ENCODE data around the gene UBAC2. TPM values are rescaled to one million over a fixed set of nuclear protein-coding genes. Genes with fewer than 3 reads are reported as not detected.
"Not testable (repeated sequence)": the region's sequence is repeated elsewhere in the genome, so short reads cannot be mapped to it uniquely, and the experiment has no call there.

Gene UBAC2
- total RNA-seq, 2 experiments from 2014 or later: 43.4 to 44.9 TPM

DNA sequence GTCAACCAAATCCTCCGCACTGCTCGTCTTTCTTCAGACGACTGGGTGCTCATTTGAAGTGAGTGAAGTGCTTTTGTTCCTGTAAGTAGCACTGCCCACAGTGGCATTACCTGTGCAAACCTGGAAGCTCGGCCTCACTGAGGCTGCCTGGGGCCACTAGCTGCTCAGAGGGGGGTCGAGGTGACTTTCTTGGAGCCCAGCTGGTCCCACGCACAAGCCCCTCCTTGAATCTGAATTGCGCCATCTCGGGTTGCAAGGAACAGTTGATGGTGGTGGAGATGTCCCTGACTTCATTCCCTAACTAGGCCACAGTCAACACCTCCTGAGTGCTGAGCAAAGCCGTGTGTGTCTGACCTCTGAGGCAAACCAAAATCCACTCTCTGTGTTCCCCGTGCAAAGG, 185.8 kb downstream of the UBAC2 start:
- Mint-ChIP-seq H3K4me1 (ENCODE audit: low read depth) (peaks cover 76% of the 10 kb centered on the region), H3K4me3 (no peak overlapping the region), H3K27me3 (ENCODE audit: low read depth) (no peaks in the 10 kb centered on the region), H3K36me3 (ENCODE audit: low read depth) (peaks cover 18% of the 10 kb centered on the region), H3K9me3 (no peaks in the 10 kb centered on the region), H3K27ac (peak overlapping the region; percentile 43)
- CTCF ChIA-PET: interaction anchor here (0.7 to 16.7 kb wide), 25 partner anchors 11 to 213 kb away, joined by 3 to 288 read pairs (median 6); partner anchors contain the start of gene GPR183
- DNase-seq: no peak
- intact Hi-C loops (cut with micrococcal nuclease): no loop called here

DNA sequence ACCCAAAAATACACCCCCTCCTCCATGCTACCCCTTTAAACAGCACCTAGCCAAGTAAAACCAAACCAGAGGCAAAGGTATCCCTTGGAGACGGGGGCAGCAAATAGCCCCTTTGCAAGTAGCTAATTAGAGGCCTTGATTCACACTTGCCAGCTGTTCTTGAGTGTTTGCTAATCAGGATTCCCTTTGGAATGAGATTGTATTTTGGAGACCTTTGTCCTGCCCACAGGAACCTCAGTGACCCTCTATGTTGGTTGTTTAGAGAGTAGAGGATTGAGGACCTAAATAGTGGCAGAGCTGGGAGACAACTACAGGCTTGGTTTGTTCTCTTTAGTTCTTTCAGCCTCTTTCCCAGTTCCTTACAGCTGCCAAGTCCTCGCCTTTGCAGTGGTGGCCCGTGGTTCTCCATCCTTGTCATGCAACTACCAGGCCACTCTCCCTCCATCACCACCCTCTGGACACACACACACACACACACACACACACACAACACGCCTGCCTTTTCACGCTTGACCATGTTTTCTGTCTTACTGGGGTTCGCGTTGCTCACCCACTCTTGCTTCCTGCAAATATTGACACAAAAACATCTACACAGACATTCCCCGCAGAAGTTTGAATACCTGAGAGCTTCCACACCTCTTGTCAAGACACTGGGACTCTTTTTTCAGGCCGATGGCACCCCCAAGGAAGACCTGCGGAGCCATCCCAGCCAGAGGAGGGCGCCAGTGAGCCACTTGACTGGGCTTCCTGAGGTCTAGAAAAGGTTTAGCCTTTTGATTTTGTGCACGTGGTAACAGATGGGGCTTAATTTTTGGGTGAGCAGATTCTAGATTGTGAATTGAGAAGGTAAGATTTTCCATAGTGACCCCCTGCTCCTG, 186.5 kb downstream of the UBAC2 start:
- H3K4me1 Mint-ChIP-seq (ENCODE audit: low read depth): peaks cover 72% of the 10 kb centered on the region

DNA sequence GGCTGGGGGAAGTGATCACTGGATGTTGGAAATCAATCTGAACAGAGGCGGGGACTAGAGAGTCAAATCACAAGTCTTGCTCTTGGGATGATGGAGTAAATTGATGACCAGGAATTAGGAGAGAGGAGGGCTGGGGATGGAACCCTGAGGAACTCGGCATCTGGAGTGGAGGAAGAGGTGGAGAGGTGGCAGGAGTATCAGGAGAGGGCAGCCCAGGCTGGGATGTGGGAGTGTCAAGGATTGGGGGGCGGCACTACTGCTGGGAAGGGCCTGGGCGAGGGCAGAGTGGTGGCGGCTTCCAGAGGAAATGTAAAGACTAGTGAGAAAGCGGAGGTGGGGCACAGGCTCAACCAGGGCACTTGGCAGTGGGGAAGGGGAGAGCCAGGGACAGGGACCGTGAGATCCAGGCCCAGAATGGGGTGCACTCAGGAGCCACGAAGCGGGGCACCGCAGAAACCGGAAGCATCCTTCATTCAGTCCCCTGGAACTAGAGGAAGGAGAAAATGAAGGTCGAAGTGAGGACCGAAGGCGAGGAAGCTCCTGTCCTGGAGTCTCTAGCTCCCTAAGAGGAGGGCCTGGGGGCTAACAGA, 187.8 kb downstream of the UBAC2 start:
- Mint-ChIP-seq H3K4me1 (ENCODE audit: low read depth) (peaks cover 59% of the 10 kb centered on the region), H3K27me3 (ENCODE audit: low read depth) (no peaks in the 10 kb centered on the region), H3K4me3 (no peak overlapping the region), H3K27ac (peak overlapping the region; percentile 85), H3K36me3 (ENCODE audit: low read depth) (peaks cover 18% of the 10 kb centered on the region), H3K9me3 (no peaks in the 10 kb centered on the region)
- CTCF ChIA-PET: interaction anchor here (0.6 to 16.7 kb wide), 21 partner anchors 9 to 582 kb away, joined by 3 to 288 read pairs (median 8); no protein-coding TSS in a partner anchor
- no peak for DNase-seq
- intact Hi-C loops (cut with micrococcal nuclease): no loop called here

More for the DNA sequence above, 186.5 kb downstream of the UBAC2 start:
- Mint-ChIP-seq H3K4me3 (no peak overlapping the region), H3K27ac (peak overlapping the region; percentile 85), H3K9me3 (no peaks in the 10 kb centered on the region), H3K36me3 (ENCODE audit: low read depth) (peaks cover 18% of the 10 kb centered on the region), H3K27me3 (ENCODE audit: low read depth) (no peaks in the 10 kb centered on the region)
- peak; percentile 96 for DNase-seq
- intact Hi-C loops (cut with micrococcal nuclease): loop anchor here (1.0 kb wide), 5 partner anchors 29 to 211 kb away; no protein-coding TSS in a partner anchor
- CTCF ChIA-PET: interaction anchor here (0.6 to 16.7 kb wide), 41 partner anchors 10 to 1481 kb away, joined by 3 to 288 read pairs (median 5); partner anchors contain the start of genes CLYBL and GPR183

DNA sequence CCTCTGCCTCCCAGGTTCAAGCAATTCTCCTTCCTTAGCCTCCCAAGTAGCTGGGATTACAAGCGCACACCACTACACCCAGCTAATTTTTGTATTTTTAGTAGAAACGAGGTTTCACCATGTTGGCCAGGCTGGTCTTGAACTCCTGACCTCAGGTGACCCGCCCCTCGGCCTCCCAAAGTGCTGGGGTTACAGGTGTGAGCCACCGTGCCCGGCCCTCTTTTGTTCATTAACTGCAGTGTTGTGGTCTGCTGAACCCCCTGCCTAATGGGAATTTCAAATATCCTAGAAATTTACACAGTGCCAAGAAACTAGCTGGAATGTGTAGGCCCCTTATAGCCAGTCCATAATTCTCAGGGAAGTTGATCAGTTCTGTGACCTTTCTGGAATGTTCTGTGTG, 188.4 kb downstream of the UBAC2 start:
- CTCF ChIA-PET: interaction anchor here (0.6 to 16.7 kb wide), 11 partner anchors 14 to 583 kb away, joined by 4 to 288 read pairs (median 25); no protein-coding TSS in a partner anchor
- H3K4me3 Mint-ChIP-seq; H3K9me3 Mint-ChIP-seq; DNase-seq; intact Hi-C loops (cut with micrococcal nuclease); H3K27me3 Mint-ChIP-seq (ENCODE audit: low read depth): not testable (repeated sequence)
- Mint-ChIP-seq H3K4me1 (ENCODE audit: low read depth) (peaks cover 56% of the 10 kb centered on the region), H3K27ac (peak overlapping the region; percentile 65), H3K36me3 (ENCODE audit: low read depth) (peaks cover 18% of the 10 kb centered on the region)

DNA sequence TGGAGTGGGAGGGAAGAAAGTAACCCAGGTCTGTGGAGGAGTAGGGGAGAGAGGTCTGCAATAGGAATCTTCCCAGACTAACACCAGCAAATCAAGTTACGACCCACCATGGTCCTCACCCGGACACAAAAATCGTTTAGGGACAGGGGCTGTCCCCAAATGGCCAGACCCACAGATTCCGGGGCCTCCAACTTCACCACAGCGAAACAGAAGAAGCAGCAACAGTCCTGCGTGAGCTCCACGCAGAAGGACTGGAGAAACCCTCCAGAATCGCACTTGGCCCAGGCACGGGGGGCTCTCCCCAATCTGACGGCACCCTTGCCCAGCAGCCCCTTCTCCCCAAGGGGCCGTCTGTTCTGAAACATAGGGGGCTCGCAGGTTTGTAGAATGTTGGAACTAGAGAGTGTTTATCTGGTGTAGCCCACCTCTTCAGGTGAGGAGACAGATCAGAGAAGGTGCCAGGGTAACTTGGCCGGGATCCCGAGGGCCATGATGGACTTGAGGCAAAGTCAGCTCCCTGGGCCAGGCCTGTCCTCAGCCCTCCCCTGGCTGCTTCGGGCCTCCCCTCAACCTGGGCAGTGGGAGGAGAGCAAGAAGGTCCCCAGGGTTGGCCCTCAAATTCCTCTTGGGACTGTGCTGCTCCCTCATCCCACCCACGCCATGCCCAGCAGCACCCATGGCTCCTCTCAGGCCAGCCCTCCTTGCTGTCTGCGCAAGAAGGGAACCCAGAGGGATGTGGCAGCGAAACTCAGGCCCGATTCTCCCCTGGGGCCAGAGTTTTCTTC, 189.1 kb downstream of the UBAC2 start:
- Mint-ChIP-seq H3K9me3 (no peaks in the 10 kb centered on the region), H3K27ac (peak overlapping the region; percentile 65), H3K4me1 (ENCODE audit: low read depth) (peaks cover 53% of the 10 kb centered on the region), H3K36me3 (ENCODE audit: low read depth) (peaks cover 18% of the 10 kb centered on the region), H3K27me3 (ENCODE audit: low read depth) (no peaks in the 10 kb centered on the region), H3K4me3 (no peak overlapping the region)
- CTCF ChIA-PET: interaction anchor here (1.1 to 16.7 kb wide), 9 partner anchors 15 to 213 kb away, joined by 3 to 288 read pairs (median 28); no protein-coding TSS in a partner anchor
- intact Hi-C loops (cut with micrococcal nuclease): no loop called here
- no peak for DNase-seq

DNA sequence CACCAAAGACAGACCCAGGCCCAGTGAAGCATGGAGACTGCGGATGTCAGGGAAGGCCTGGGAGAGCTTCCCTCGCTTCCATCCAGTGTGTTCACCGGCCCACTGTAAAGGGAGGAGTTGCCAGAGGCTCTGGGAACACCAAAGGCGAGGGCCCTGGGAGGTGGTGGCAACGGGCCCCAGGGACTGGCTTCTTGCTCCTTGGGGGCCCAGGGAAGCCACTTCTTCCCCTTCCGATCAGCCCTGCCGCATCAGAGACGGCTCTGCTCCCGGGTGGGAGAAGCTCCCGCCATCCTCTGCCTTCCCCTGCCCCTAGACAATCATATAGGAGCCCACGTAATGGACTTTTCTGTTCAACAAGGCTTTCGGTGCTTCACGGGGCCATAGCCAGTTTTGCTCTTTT, 189.9 kb downstream of the UBAC2 start:
- Mint-ChIP-seq H3K4me3 (no peak overlapping the region), H3K27me3 (ENCODE audit: low read depth) (no peaks in the 10 kb centered on the region), H3K27ac (no peak overlapping the region), H3K36me3 (ENCODE audit: low read depth) (peaks cover 13% of the 10 kb centered on the region), H3K4me1 (ENCODE audit: low read depth) (peaks cover 46% of the 10 kb centered on the region), H3K9me3 (no peaks in the 10 kb centered on the region)
- intact Hi-C loops (cut with micrococcal nuclease): no loop called here
- CTCF ChIA-PET: interaction anchor here (1.1 to 16.7 kb wide), 3 partner anchors 45 to 214 kb away, joined by 3 to 288 read pairs (median 25); no protein-coding TSS in a partner anchor
- no peak for DNase-seq

DNA sequence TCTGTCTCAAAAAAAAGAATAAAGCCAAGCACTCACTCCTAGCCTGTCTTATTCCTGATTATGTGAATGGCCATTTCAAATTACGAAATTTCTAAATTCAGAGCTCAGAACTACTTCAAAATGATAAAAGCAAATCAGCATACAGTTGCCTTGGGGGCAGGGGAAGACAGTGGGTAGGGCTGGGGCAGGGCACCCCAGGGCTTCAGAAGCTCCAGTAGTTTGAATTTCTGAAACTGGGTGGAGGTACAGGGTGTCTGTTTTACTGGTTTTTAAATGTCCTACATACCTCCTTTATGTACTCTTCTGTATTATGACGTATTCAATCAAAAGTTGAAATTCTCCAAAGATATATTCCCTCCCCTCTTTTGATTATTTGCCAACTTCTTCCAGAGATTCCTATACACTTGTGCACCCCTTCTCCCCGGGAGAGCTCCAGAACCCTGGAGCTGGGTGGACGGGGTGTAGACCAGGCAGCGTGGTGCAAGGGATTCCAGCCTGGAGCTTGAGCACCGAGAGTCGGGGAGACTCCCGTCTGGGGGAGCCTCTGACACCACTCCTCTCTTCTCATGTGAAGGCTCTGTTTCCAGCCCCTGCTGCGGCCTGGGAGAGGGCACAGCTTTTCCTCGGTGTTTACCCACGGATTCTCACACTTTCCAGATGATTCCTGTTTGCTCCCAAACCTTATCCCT, 191.3 kb downstream of the UBAC2 start:
- H3K36me3 Mint-ChIP-seq (ENCODE audit: low read depth): peaks cover 6% of the 10 kb centered on the region
- H3K4me3 Mint-ChIP-seq: no peak overlapping the region
- CTCF ChIA-PET: interaction anchor here (0.8 to 16.7 kb wide), 4 partner anchors 13 to 216 kb away, joined by 3 to 288 read pairs (median 3); no protein-coding TSS in a partner anchor
- no peaks in the 10 kb centered on the region for H3K27me3 Mint-ChIP-seq (ENCODE audit: low read depth)
- intact Hi-C loops (cut with micrococcal nuclease): no loop called here
- H3K27ac Mint-ChIP-seq: no peak overlapping the region
- no peaks in the 10 kb centered on the region for H3K9me3 Mint-ChIP-seq
- H3K4me1 Mint-ChIP-seq (ENCODE audit: low read depth): peaks cover 32% of the 10 kb centered on the region
- no peak for DNase-seq

DNA sequence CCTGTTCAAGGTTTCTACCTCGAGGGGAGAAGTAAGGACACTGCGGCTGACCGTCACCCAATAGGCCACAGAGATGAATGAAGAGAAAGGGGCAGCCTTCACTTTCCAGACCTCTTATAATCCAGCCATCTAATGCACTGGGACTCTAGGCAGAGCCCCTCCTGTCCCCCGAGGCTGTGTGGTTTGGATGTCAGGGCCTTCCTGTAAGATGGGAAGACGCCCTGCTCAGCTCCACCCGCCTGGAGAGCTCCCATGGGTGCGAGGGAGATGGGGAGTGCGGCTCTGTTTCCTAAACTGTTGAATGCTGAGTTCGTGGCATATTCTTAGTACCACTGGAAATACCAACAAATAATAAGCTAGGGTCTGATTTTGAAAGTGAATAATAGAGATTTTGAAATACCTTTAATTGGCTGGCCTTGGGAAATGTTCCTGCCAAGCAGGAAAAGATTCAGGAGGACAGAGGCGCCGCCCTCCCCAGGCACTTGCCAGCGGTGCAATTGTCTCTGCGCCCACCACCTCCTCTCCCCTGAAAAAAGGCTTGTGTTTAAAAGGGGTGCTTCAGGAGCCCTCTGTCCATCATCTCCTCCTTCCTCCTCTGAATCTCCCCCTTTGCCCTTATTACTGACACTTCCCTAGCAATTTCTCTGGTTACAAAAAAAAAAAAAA, 191.9 kb downstream of the UBAC2 start:
- H3K4me1 Mint-ChIP-seq (ENCODE audit: low read depth): peaks cover 26% of the 10 kb centered on the region
- intact Hi-C loops (cut with micrococcal nuclease): no loop called here
- peaks cover under 1% of the 10 kb centered on the region for H3K36me3 Mint-ChIP-seq (ENCODE audit: low read depth)
- CTCF ChIA-PET: interaction anchor here (0.7 to 16.7 kb wide), 4 partner anchors 13 to 588 kb away, joined by 3 to 288 read pairs (median 3); no protein-coding TSS in a partner anchor
- no peak overlapping the region for H3K4me3 Mint-ChIP-seq
- DNase-seq: no peak
- H3K9me3 Mint-ChIP-seq: no peaks in the 10 kb centered on the region
- H3K27ac Mint-ChIP-seq: no peak overlapping the region
- no peaks in the 10 kb centered on the region for H3K27me3 Mint-ChIP-seq (ENCODE audit: low read depth)

DNA sequence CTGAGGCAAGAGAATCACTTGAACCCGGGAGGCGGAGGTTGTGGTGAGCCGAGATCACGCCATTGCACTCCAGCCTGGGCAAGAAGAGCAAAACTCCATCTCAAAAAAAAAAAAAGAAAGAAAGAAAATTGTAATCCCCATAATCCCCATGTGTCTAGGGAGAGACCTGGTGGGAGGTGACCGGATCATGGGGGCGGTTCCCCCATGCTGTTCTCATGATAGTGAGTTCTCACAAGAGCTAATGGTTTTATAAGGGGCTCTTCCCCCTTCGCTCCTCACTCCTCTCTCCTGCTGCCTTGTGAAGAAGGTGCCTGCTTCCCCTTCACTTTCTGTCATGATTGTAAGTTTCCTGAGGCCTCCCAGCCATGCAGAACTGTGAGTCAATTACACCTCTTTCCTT, 192.7 kb downstream of the UBAC2 start:
- H3K36me3 Mint-ChIP-seq (ENCODE audit: low read depth); H3K4me3 Mint-ChIP-seq; H3K27me3 Mint-ChIP-seq (ENCODE audit: low read depth); DNase-seq; H3K9me3 Mint-ChIP-seq; intact Hi-C loops (cut with micrococcal nuclease): not testable (repeated sequence)
- Mint-ChIP-seq H3K4me1 (ENCODE audit: low read depth) (peaks cover 20% of the 10 kb centered on the region), H3K27ac (peak overlapping the region; percentile 54)
- CTCF ChIA-PET: interaction anchor here (0.7 to 16.7 kb wide), 2 partner anchors 42 to 589 kb away, joined by 3 to 288 read pairs; no protein-coding TSS in a partner anchor

DNA sequence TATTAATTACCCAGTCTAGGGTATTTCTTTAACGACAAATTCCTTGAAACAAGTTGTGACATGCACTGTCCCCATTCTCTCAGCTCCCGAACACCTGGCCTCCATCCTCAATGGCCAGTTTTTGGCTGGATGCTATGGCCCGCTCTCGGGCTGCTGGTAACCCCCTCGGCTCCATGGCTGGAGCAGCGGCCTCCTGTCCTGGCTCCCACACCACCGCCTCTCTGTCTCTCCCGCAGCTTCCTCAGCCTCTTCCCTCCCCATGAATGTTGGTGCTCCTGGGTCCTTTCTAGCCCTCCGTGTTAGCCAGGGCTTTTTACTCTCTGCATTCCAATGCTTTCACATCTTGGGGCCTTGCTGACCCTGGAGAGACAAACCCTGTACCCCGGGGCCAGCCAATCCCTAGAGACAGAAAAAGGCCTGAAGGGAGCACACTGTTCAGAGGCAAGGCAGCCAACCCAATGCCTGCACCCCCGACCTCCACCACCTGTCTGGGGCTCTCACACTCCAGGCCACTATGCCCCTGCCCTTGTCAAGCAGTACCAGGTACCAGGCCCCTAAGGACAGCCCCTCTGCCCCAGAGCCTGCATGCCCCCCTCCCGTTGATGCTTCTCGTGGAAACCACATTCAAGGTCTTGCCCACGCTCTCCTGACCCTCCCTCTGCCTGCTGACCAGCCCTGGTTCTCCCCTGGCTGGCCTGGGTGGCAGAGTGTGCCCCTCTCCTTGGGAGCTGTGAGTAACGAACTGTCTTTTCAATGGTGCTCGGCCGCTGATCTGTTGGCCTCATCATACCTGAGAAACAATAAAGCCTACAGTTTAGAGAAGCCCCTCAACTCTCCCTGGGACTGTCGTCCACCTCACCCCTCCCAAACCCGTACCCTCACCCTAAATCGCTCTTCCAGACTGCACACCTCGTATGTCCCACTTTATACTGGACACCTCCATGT, 193.4 kb downstream of the UBAC2 start:
- H3K4me3 Mint-ChIP-seq: no peak overlapping the region
- no peaks in the 10 kb centered on the region for H3K36me3 Mint-ChIP-seq (ENCODE audit: low read depth)
- intact Hi-C loops (cut with micrococcal nuclease): no loop called here
- CTCF ChIA-PET: interaction anchor here (16.7 kb wide), 1 partner anchor 41 kb away, joined by 288 read pairs; no protein-coding TSS in a partner anchor
- DNase-seq: no peak
- H3K4me1 Mint-ChIP-seq (ENCODE audit: low read depth): peaks cover 23% of the 10 kb centered on the region
- H3K27me3 Mint-ChIP-seq (ENCODE audit: low read depth): no peaks in the 10 kb centered on the region
- H3K27ac Mint-ChIP-seq: peak overlapping the region; percentile 54
- no peaks in the 10 kb centered on the region for H3K9me3 Mint-ChIP-seq
